Psoas muscle (tissue), 8 donors: ENCODE results near the gene ADORA1. TPM values are rescaled to one million over a fixed set of nuclear protein-coding genes. Genes with fewer than 3 reads are reported as not detected.

ENCODE experiments used
- ATAC-seq, 4 donors: fragments of 200-7000 bp; cut with Tn5 transposase; one replicate each; pipeline ENCODE4 v1.9.1; 2020; ENCODE audit warnings: moderate library complexity in 3 of 4, mild to moderate bottlenecking in 2 of 4
- DNase-seq, 2 donors: peaks; one replicate each; pipeline ENCODE4 v3.0.0-alpha.2; 2020
- H3K27ac ChIP-seq: fragments of 200-600 bp; one replicate; pipeline ENCODE4 v1.8.0; 2022
- H3K27me3 ChIP-seq, 3 donors: fragments of 200-600 bp in 1 of 3; one replicate each; pipeline versions ENCODE4 v1.6.1 to v1.8.0; 2013 to 2022; ENCODE audit warnings: low read length in 2 of 3, mild to moderate bottlenecking in 2 of 3, moderate library complexity in 1 of 3; ENCODE audit not compliant: insufficient read depth in 3 of 3
- H3K36me3 ChIP-seq, 2 donors: fragments of 200-600 bp in 1 of 2; one replicate each; pipeline versions ENCODE4 v1.6.1 to v1.8.0; 2013 to 2022; ENCODE audit warnings: low read depth in 1 of 2, mild to moderate bottlenecking in 1 of 2, moderate library complexity in 1 of 2; ENCODE audit not compliant: insufficient read depth in 1 of 2
- H3K4me1 ChIP-seq: fragments of 200-600 bp; one replicate; pipeline ENCODE4 v1.8.0; 2022
- H3K4me3 ChIP-seq: fragments of 200-600 bp; one replicate; pipeline ENCODE4 v1.8.0; 2022; ENCODE audit warnings: mild to moderate bottlenecking
- H3K9me3 ChIP-seq: fragments of 200-600 bp; one replicate; pipeline ENCODE4 v1.8.0; 2022
- WGBS, 3 donors: extraction: QIAGEN DNeasy Blood & Tissue Kit; methylation state at CpG; one replicate each; pipeline versions ENCODE4 v1.1.6 to v1.1.7; 2013; 5-methylcytosine and 5-hydroxymethylcytosine counted together
- intact Hi-C, 2 donors: fragments of 100-400 bp; cut with DNase I; formaldehyde crosslinking; loops; one replicate each; pipeline versions ENCODE4 v1.11.0 to v1.14.2; 2022
- polyA plus RNA-seq, 3 donors: library from polyadenylated mRNA; stranded (reverse); fragments of 200-250 nt; gene quantifications; one replicate each; pipeline ENCODE4 v1.2.3, GENCODE V29; 2013
- total RNA-seq, 4 donors: library from RNA; stranded (reverse); fragmentation: NEBNext Ultra II Directional in 2 of 4; extraction: Animal tissue kit (Norgen Biotek cat#: 25700) in 2 of 4; gene quantifications; one replicate each; pipeline versions ENCODE4 v1.2.1 to v1.2.4, GENCODE V29; 2021 to 2023
- TF ChIP-seq, protein P1 (sequence below): fragments of 200-600 bp; IDR thresholded peaks from one replicate; pipeline ENCODE4 v1.8.0; 2022; ENCODE audit warnings: antibody characterized with exemption
- donor health status: healthy with polysubstance abuse.
- donor health status: DM: no; HTN: no; CAD: no; lungs with moderate emphysema.
- donor health status: Bipolar disorder and iron deficiency.
- donor health status: healthy.
- donor health status: DM: yes; HTN: yes; CAD: no.
- donor health status: DM: no; HTN: no; CAD: no.
- donor health status: DM: no; HTN: no; CAD: no.
- donor health status: DM: yes; HTN: yes; CAD: no.

The ADORA1 gene
- total and polyA plus RNA-seq, 7 donors, result 1.1 to 10.4 (median 1.8) TPM

GRCh38 chr1:203185061-203185461, 57.5 kb downstream of the ADORA1 start:
- Histone ChIP-seq H3K36me3 (no peaks in the 10 kb centered on the region), H3K4me1 (peaks cover 19% of the 10 kb centered on the region), H3K27me3 (no peaks in the 10 kb centered on the region), H3K27ac (no peak overlapping the region), H3K9me3 (no peaks in the 10 kb centered on the region), H3K4me3 (no peak overlapping the region)
- intact Hi-C loops, result no loop called here
- 89 to 93% (median 93%) methylated on average over 10 of the region's 10 CpGs for WGBS, 3 donors
- TF ChIP-seq, protein P1, sequence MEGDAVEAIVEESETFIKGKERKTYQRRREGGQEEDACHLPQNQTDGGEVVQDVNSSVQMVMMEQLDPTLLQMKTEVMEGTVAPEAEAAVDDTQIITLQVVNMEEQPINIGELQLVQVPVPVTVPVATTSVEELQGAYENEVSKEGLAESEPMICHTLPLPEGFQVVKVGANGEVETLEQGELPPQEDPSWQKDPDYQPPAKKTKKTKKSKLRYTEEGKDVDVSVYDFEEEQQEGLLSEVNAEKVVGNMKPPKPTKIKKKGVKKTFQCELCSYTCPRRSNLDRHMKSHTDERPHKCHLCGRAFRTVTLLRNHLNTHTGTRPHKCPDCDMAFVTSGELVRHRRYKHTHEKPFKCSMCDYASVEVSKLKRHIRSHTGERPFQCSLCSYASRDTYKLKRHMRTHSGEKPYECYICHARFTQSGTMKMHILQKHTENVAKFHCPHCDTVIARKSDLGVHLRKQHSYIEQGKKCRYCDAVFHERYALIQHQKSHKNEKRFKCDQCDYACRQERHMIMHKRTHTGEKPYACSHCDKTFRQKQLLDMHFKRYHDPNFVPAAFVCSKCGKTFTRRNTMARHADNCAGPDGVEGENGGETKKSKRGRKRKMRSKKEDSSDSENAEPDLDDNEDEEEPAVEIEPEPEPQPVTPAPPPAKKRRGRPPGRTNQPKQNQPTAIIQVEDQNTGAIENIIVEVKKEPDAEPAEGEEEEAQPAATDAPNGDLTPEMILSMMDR, result no peak
- DNase-seq, result no peak
- ATAC-seq, result no peak

- Histone ChIP-seq H3K9me3 (no peaks in the 10 kb centered on the region), H3K27ac (no peak overlapping the region), H3K36me3 (no peaks in the 10 kb centered on the region), H3K4me3 (peak overlapping the region; percentile 2), H3K4me1 (peaks cover 19% of the 10 kb centered on the region), H3K27me3 (no peaks in the 10 kb centered on the region)
- TF ChIP-seq, protein P1, result no peak
- peak in 3 of 4 donors; percentile 18 to 60 (median 27) for ATAC-seq
- WGBS, 3 donors, result 84 to 91% (median 90%) methylated on average over 4 of the region's 4 CpGs
- no peak for DNase-seq
- intact Hi-C loops, result no loop called here
Observed at GRCh38 chr1:203185585-203185984, 58.1 kb downstream of the ADORA1 start.

GRCh38 chr1:203186091-203186445, 58.5 kb downstream of the ADORA1 start:
- 89 to 93% (median 89%) methylated on average over 4 to 5 of the region's 5 CpGs for WGBS, 3 donors
- peak overlapping the region; percentile 2 for H3K4me3 ChIP-seq

GRCh38 chr1:203186446-203187303, 59.1 kb downstream of the ADORA1 start, which contains the start of gene CHI3L1:
Gene CHI3L1 (minus strand): TSS chr1:203186704. CDS start chr1:203186623, 81 bp downstream.
- Histone ChIP-seq H3K4me3 (peak within 1 kb of the TSS; percentile 2), H3K27me3 (no peaks in the 10 kb centered on the region), H3K9me3 (no peaks in the 10 kb centered on the region), H3K4me1 (peaks cover 19% of the 10 kb centered on the region), H3K27ac (peak within 1 kb of the TSS; percentile 41), H3K36me3 (no peaks in the 10 kb centered on the region)
- peak; percentile 52 to 70 (median 62) for ATAC-seq
- intact Hi-C loops, result no loop called here
- no peak for DNase-seq
- TF ChIP-seq, protein P1, result no peak
- 44 to 51% (median 50%) methylated on average over 14 of the region's 14 CpGs for WGBS, 3 donors

More at GRCh38 chr1:203186091-203186445, 58.5 kb downstream of the ADORA1 start:
- Histone ChIP-seq H3K9me3 (no peaks in the 10 kb centered on the region), H3K27me3 (no peaks in the 10 kb centered on the region), H3K36me3 (no peaks in the 10 kb centered on the region), H3K27ac (no peak overlapping the region), H3K4me1 (peaks cover 19% of the 10 kb centered on the region)
- DNase-seq, result no peak
- ATAC-seq, result no peak
- intact Hi-C loops, result no loop called here
- TF ChIP-seq, protein P1, result no peak
